ENCODE results near the gene COLEC11.

DNA sequence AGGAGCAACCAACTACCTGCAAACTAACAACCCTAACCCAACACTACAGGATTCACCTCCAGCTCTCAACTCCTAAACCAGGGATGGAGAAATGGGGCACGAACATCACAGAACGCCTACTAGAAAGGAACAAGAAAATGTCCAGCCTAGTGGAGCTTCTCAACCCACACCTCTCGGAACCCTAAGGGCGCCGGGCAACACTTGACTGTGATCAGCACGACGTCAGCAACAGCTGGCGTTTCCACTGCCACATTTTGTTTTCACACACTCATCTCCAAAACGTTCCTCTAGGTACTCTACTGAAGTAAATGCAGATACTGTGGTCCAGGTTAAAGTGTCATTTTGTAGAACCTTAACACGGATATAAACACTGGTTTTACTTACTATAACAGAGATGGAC is 41.0 kb upstream of the COLEC11 start:
- TF ChIP-seq, protein P1, sequence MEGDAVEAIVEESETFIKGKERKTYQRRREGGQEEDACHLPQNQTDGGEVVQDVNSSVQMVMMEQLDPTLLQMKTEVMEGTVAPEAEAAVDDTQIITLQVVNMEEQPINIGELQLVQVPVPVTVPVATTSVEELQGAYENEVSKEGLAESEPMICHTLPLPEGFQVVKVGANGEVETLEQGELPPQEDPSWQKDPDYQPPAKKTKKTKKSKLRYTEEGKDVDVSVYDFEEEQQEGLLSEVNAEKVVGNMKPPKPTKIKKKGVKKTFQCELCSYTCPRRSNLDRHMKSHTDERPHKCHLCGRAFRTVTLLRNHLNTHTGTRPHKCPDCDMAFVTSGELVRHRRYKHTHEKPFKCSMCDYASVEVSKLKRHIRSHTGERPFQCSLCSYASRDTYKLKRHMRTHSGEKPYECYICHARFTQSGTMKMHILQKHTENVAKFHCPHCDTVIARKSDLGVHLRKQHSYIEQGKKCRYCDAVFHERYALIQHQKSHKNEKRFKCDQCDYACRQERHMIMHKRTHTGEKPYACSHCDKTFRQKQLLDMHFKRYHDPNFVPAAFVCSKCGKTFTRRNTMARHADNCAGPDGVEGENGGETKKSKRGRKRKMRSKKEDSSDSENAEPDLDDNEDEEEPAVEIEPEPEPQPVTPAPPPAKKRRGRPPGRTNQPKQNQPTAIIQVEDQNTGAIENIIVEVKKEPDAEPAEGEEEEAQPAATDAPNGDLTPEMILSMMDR (IDR thresholded peaks at IDR 0.05), result no peak
- no peak for TF ChIP-seq EP300 (IDR thresholded peaks at IDR 0.05)
- TF ChIP-seq POLR2A (IDR thresholded peaks at IDR 0.05), result no peak
